Rectal smooth muscle tissue (tissue), 1 donor: ENCODE measurements around the gene ASAP2.

ENCODE experiments used
- H3K27ac ChIP-seq: one replicate; pipeline ENCODE4 v1.7.0; 2013; ENCODE audit warnings: low read depth, low read length, inconsistent platforms
- H3K27me3 ChIP-seq: one replicate; pipeline ENCODE4 v1.7.0; 2013; ENCODE audit warnings: low read length; ENCODE audit not compliant: control insufficient read depth, insufficient read depth
- H3K36me3 ChIP-seq: one replicate; pipeline ENCODE4 v1.7.0; 2013; ENCODE audit warnings: low read length; ENCODE audit not compliant: control insufficient read depth, insufficient read depth
- H3K4me1 ChIP-seq: one replicate; pipeline ENCODE4 v1.7.0; 2013; ENCODE audit warnings: low read length; ENCODE audit not compliant: control insufficient read depth, insufficient read depth
- H3K4me3 ChIP-seq: one replicate; pipeline ENCODE4 v1.7.0; 2013; ENCODE audit warnings: low read length
- H3K9ac ChIP-seq: one replicate; pipeline ENCODE4 v1.7.0; 2013; ENCODE audit warnings: low read length

Gene ASAP2

GRCh38 chr2:9243357-9243756, 36.7 kb downstream of the ASAP2 start:
- Histone ChIP-seq H3K27ac (no peak overlapping the region), H3K9ac (no peak overlapping the region), H3K27me3 (no peaks in the 10 kb centered on the region), H3K36me3 (no peaks in the 10 kb centered on the region), H3K4me1 (peaks cover 19% of the 10 kb centered on the region), H3K4me3 (no peak overlapping the region)

GRCh38 chr2:9244985-9245544, 38.5 kb downstream of the ASAP2 start:
- Histone ChIP-seq H3K27ac (no peak overlapping the region), H3K27me3 (no peaks in the 10 kb centered on the region), H3K36me3 (no peaks in the 10 kb centered on the region), H3K4me3 (no peak overlapping the region), H3K4me1 (peaks cover 25% of the 10 kb centered on the region), H3K9ac (no peak overlapping the region)

- H3K4me1 ChIP-seq = peaks cover 18% of the 10 kb centered on the region
- H3K4me3 ChIP-seq = no peak overlapping the region
- no peak overlapping the region for H3K27ac ChIP-seq
- H3K9ac ChIP-seq = no peak overlapping the region
- no peaks in the 10 kb centered on the region for H3K36me3 ChIP-seq
- no peaks in the 10 kb centered on the region for H3K27me3 ChIP-seq
Observed at GRCh38 chr2:9247177-9247576, 40.6 kb downstream of the ASAP2 start.

GRCh38 chr2:9247786-9248185, 41.2 kb downstream of the ASAP2 start:
- Histone ChIP-seq H3K4me1 (peaks cover 18% of the 10 kb centered on the region), H3K27ac (no peak overlapping the region), H3K27me3 (no peaks in the 10 kb centered on the region), H3K9ac (no peak overlapping the region), H3K4me3 (no peak overlapping the region), H3K36me3 (no peaks in the 10 kb centered on the region)

- Histone ChIP-seq H3K27ac (peak overlapping the region; percentile 14), H3K4me1 (peaks cover 18% of the 10 kb centered on the region)
Observed at GRCh38 chr2:9248363-9248762, 41.8 kb downstream of the ASAP2 start.

GRCh38 chr2:9249020-9249800, 42.6 kb downstream of the ASAP2 start:
- no peaks in the 10 kb centered on the region for H3K27me3 ChIP-seq

More at GRCh38 chr2:9248363-9248762, 41.8 kb downstream of the ASAP2 start:
- no peaks in the 10 kb centered on the region for H3K27me3 ChIP-seq
- no peak overlapping the region for H3K9ac ChIP-seq
- no peak overlapping the region for H3K4me3 ChIP-seq
- H3K36me3 ChIP-seq = no peaks in the 10 kb centered on the region

GRCh38 chr2:9250091-9250490, 43.5 kb downstream of the ASAP2 start:
- Histone ChIP-seq H3K4me1 (peaks cover 18% of the 10 kb centered on the region), H3K27ac (no peak overlapping the region)

More at GRCh38 chr2:9249020-9249800, 42.6 kb downstream of the ASAP2 start:
- H3K9ac ChIP-seq = peak overlapping the region; percentile 25
- peaks cover 18% of the 10 kb centered on the region for H3K4me1 ChIP-seq
- no peaks in the 10 kb centered on the region for H3K36me3 ChIP-seq
- no peak overlapping the region for H3K27ac ChIP-seq
- peak overlapping the region; percentile 18 for H3K4me3 ChIP-seq

GRCh38 chr2:9250498-9251153, 44.0 kb downstream of the ASAP2 start:
- H3K4me3 ChIP-seq = no peak overlapping the region
- H3K27me3 ChIP-seq = no peaks in the 10 kb centered on the region
- no peak overlapping the region for H3K9ac ChIP-seq
- H3K27ac ChIP-seq = no peak overlapping the region
- peaks cover 18% of the 10 kb centered on the region for H3K4me1 ChIP-seq
- H3K36me3 ChIP-seq = no peaks in the 10 kb centered on the region

More at GRCh38 chr2:9250091-9250490, 43.5 kb downstream of the ASAP2 start:
- H3K9ac ChIP-seq = no peak overlapping the region
- no peaks in the 10 kb centered on the region for H3K36me3 ChIP-seq
- H3K27me3 ChIP-seq = no peaks in the 10 kb centered on the region
- H3K4me3 ChIP-seq = no peak overlapping the region

GRCh38 chr2:9251154-9252001, 44.8 kb downstream of the ASAP2 start:
- Histone ChIP-seq H3K27ac (no peak overlapping the region), H3K27me3 (no peaks in the 10 kb centered on the region), H3K4me3 (no peak overlapping the region), H3K4me1 (peaks cover 20% of the 10 kb centered on the region), H3K36me3 (no peaks in the 10 kb centered on the region), H3K9ac (no peak overlapping the region)

- Histone ChIP-seq H3K9ac (no peak overlapping the region), H3K4me3 (no peak overlapping the region), H3K27ac (no peak overlapping the region), H3K36me3 (no peaks in the 10 kb centered on the region), H3K27me3 (no peaks in the 10 kb centered on the region), H3K4me1 (peaks cover 23% of the 10 kb centered on the region)
Observed at GRCh38 chr2:9252002-9252357, 45.4 kb downstream of the ASAP2 start.

GRCh38 chr2:9255416-9255815, 48.8 kb downstream of the ASAP2 start:
- Histone ChIP-seq H3K4me3 (no peak overlapping the region), H3K9ac (no peak overlapping the region), H3K36me3 (no peaks in the 10 kb centered on the region), H3K27ac (no peak overlapping the region), H3K4me1 (peaks cover 31% of the 10 kb centered on the region), H3K27me3 (no peaks in the 10 kb centered on the region)

- H3K27me3 ChIP-seq = no peaks in the 10 kb centered on the region
- no peaks in the 10 kb centered on the region for H3K36me3 ChIP-seq
- no peak overlapping the region for H3K9ac ChIP-seq
- peaks cover 39% of the 10 kb centered on the region for H3K4me1 ChIP-seq
- no peak overlapping the region for H3K27ac ChIP-seq
- no peak overlapping the region for H3K4me3 ChIP-seq
Observed at GRCh38 chr2:9256147-9256546, 49.5 kb downstream of the ASAP2 start.
